Liver (tissue), 9 donors: ENCODE data around the gene PGM1. TPM values are rescaled to one million over a fixed set of nuclear protein-coding genes. Genes with fewer than 3 reads are reported as not detected.

Experiments
- DNase-seq: peaks from one replicate; pipeline ENCODE4 v3.0.0-alpha.2; 2017; ENCODE audit warnings: low spot score
- H3K27ac ChIP-seq, 2 donors: one replicate each; pipeline ENCODE4 v1.7.0; 2013; ENCODE audit warnings: inconsistent platforms in 2 of 2, low read length in 2 of 2, control low read depth in 1 of 2, low read depth in 1 of 2, mild to moderate bottlenecking in 1 of 2
- H3K27me3 ChIP-seq, 4 donors: one replicate each; pipeline versions ENCODE4 v1.6.1 to v1.7.0; 2013; ENCODE audit warnings: low read length in 3 of 4, inconsistent platforms in 1 of 4, mild to moderate bottlenecking in 1 of 4, moderate library complexity in 1 of 4; ENCODE audit not compliant: control insufficient read depth in 4 of 4, insufficient read depth in 4 of 4
- H3K36me3 ChIP-seq, 4 donors: one replicate each; pipeline versions ENCODE4 v1.6.1 to v1.7.0; 2013; ENCODE audit warnings: low read length in 3 of 4, mild to moderate bottlenecking in 3 of 4, low read depth in 1 of 4, moderate library complexity in 1 of 4; ENCODE audit not compliant: control insufficient read depth in 4 of 4, insufficient read depth in 3 of 4
- H3K4me1 ChIP-seq, 4 donors: one replicate each; pipeline versions ENCODE4 v1.6.1 to v1.7.0; 2013; ENCODE audit warnings: low read length in 3 of 4, mild to moderate bottlenecking in 3 of 4, moderate library complexity in 1 of 4; ENCODE audit not compliant: control insufficient read depth in 4 of 4, insufficient read depth in 4 of 4
- H3K4me3 ChIP-seq, 3 donors: one replicate each; pipeline versions ENCODE4 v1.6.1 to v1.7.0; 2013; ENCODE audit warnings: low read length in 3 of 3, control low read depth in 1 of 3, low read depth in 1 of 3, mild to moderate bottlenecking in 1 of 3
- H3K9ac ChIP-seq, 2 donors: one replicate each; pipeline ENCODE4 v1.7.0; 2013; ENCODE audit warnings: low read length in 2 of 2, mild to moderate bottlenecking in 2 of 2, moderate library complexity in 2 of 2, control low read depth in 1 of 2, low read depth in 1 of 2
- H3K9me3 ChIP-seq, 4 donors: one replicate each; pipeline versions ENCODE4 v1.6.1 to v1.7.0; 2013; ENCODE audit warnings: low read length in 3 of 4; ENCODE audit not compliant: control insufficient read depth in 4 of 4
- EGR1 ChIP-seq, 2 donors: IDR thresholded peaks; 2 replicates each; pipeline ENCODE4 v1.6.1; 2016 to 2018; ENCODE audit warnings: antibody characterized with exemption in 2 of 2, low read depth in 2 of 2
- FOXA1 ChIP-seq: IDR thresholded peaks from 2 replicates; pipeline ENCODE4 v1.6.1; 2016; ENCODE audit warnings: antibody characterized with exemption
- FOXA2 ChIP-seq: IDR thresholded peaks from 2 replicates; pipeline ENCODE4 v1.6.1; 2016; ENCODE audit warnings: antibody characterized with exemption
- GABPA ChIP-seq, 2 donors: IDR thresholded peaks in 1 of 2; conservative IDR thresholded peaks in 1 of 2; 2 replicates each; pipeline ENCODE4 v1.6.1; 2016; ENCODE audit warnings: antibody characterized with exemption in 2 of 2, mild to moderate bottlenecking in 1 of 2, moderate library complexity in 1 of 2
- HNF4A ChIP-seq, 2 donors: conservative IDR thresholded peaks; 2 replicates each; pipeline ENCODE4 v1.6.1; 2016; ENCODE audit warnings: antibody characterized with exemption in 2 of 2, mild to moderate bottlenecking in 2 of 2
- HNF4G ChIP-seq: IDR thresholded peaks from 2 replicates; pipeline ENCODE4 v1.6.1; 2016; ENCODE audit warnings: antibody characterized with exemption
- JUND ChIP-seq, 2 donors: IDR thresholded peaks; 2 replicates each; pipeline ENCODE4 v1.6.1; 2016; ENCODE audit warnings: antibody characterized with exemption in 2 of 2
- NR2F2 ChIP-seq: IDR thresholded peaks from 2 replicates; pipeline ENCODE4 v1.6.1; 2016; ENCODE audit warnings: antibody characterized with exemption
- RAD21 ChIP-seq, 2 donors: IDR thresholded peaks; 2 replicates each; pipeline ENCODE4 v1.6.1; 2016; ENCODE audit warnings: antibody characterized with exemption in 2 of 2, mild to moderate bottlenecking in 2 of 2
- RXRA ChIP-seq, 2 donors: IDR thresholded peaks; 2 replicates each; pipeline ENCODE4 v1.6.1; 2017 to 2018; ENCODE audit warnings: antibody characterized with exemption in 2 of 2, mild to moderate bottlenecking in 1 of 2
- SP1 ChIP-seq: IDR thresholded peaks from 2 replicates; pipeline ENCODE4 v1.6.1; 2018; ENCODE audit warnings: antibody characterized with exemption, mild to moderate bottlenecking
- TAF1 ChIP-seq: conservative IDR thresholded peaks from 2 replicates; pipeline ENCODE4 v1.6.1; 2016; ENCODE audit warnings: antibody characterized with exemption, mild to moderate bottlenecking
- YY1 ChIP-seq: IDR thresholded peaks from 2 replicates; pipeline ENCODE4 v1.6.1; 2016; ENCODE audit warnings: antibody characterized with exemption, mild to moderate bottlenecking
- WGBS: extraction: QIAGEN DNeasy Blood & Tissue Kit; methylation state at CpG from one replicate; pipeline ENCODE4 v1.1.7; 2013; 5-methylcytosine and 5-hydroxymethylcytosine counted together
- polyA plus RNA-seq, 2 donors: library from polyadenylated mRNA; stranded (reverse) in 1 of 2; unstranded in 1 of 2; fragments of 200-250 nt in 1 of 2; fragments of >200 nt in 1 of 2; fragmentation: Nextera tagmentation in 1 of 2; extraction: Ambion mirVana in 1 of 2; gene quantifications; one replicate each; pipeline versions ENCODE4 v1.2.1 to v1.2.3, GENCODE V29; 2013 to 2015
- total RNA-seq, 2 donors: library from RNA; depleted of rRNA; stranded (reverse); fragments of >200 nt; gene quantifications; one replicate each; pipeline ENCODE4 v1.2.3, GENCODE V29; 2014
- TF ChIP-seq, protein P1 (sequence below): IDR thresholded peaks from 2 replicates; pipeline ENCODE4 v1.6.1; 2016; ENCODE audit warnings: antibody characterized with exemption
- TF ChIP-seq, protein P2 (sequence below): fragments of 150-350 bp; IDR thresholded peaks from 2 replicates; pipeline ENCODE4 v1.5.1; 2017; ENCODE audit warnings: improper control_type of control experiment, low read depth, low read length; ENCODE audit not compliant: missing input control
- TF ChIP-seq, protein P3 (sequence below): IDR thresholded peaks from 2 replicates; pipeline ENCODE4 v1.6.1; 2016; ENCODE audit warnings: antibody characterized with exemption
- TF ChIP-seq, protein P4 (sequence below): IDR thresholded peaks from 2 replicates; pipeline ENCODE4 v1.6.1; 2016; ENCODE audit warnings: antibody characterized with exemption
- TF ChIP-seq, protein P5 (sequence below): IDR thresholded peaks from 2 replicates; pipeline ENCODE4 v1.6.1; 2016; ENCODE audit warnings: antibody characterized with exemption, mild to moderate bottlenecking
- donor health status: healthy.
- donor health status: healthy.
- donor health status: healthy.
- donor health status: healthy.
- donor health status: healthy.

PGM1 gene
- total and polyA plus RNA-seq, 4 donors = 57.3 to 224 (median 120) TPM

DNA sequence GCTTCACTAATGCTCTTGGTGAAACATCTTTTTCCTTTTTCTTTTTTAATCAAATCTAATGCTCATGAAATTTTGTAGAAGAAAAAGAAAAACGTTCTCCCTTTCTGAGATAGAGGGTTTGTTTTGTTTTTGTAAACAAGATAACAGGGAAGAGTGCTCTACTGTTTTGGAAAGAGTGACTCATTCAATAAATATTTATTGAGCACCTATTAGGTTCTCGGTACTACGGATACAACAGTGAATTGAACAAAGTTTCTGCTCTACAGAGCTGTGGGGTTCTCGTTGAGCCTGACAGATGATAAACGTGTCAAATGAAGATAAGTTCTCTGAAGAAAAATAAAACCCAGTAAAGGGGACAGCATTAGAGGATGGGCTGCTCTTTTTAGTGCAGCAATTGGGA, 7.0 kb downstream of the PGM1 start:
- H3K27ac ChIP-seq = peak overlapping the region; percentile 69 to 78
- peak; percentile 18 for TF ChIP-seq TAF1
- TF ChIP-seq, protein P1, sequence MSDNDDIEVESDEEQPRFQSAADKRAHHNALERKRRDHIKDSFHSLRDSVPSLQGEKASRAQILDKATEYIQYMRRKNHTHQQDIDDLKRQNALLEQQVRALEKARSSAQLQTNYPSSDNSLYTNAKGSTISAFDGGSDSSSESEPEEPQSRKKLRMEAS = peak; percentile 29
- TF ChIP-seq RXRA (IDR thresholded peaks at IDR 0.05) = peak in 1 of 2 donors; percentile 60
- TF ChIP-seq GABPA (IDR thresholded peaks at IDR 0.05 in 1 of 2, conservative IDR thresholded peaks at IDR 0.05 in 1 of 2) = no peak
- TF ChIP-seq HNF4G = no peak
- TF ChIP-seq FOXA2 = peak; percentile 85
- peak in 1 of 2 donors; percentile 6 for TF ChIP-seq RAD21 (IDR thresholded peaks at IDR 0.05)
- TF ChIP-seq, protein P2, sequence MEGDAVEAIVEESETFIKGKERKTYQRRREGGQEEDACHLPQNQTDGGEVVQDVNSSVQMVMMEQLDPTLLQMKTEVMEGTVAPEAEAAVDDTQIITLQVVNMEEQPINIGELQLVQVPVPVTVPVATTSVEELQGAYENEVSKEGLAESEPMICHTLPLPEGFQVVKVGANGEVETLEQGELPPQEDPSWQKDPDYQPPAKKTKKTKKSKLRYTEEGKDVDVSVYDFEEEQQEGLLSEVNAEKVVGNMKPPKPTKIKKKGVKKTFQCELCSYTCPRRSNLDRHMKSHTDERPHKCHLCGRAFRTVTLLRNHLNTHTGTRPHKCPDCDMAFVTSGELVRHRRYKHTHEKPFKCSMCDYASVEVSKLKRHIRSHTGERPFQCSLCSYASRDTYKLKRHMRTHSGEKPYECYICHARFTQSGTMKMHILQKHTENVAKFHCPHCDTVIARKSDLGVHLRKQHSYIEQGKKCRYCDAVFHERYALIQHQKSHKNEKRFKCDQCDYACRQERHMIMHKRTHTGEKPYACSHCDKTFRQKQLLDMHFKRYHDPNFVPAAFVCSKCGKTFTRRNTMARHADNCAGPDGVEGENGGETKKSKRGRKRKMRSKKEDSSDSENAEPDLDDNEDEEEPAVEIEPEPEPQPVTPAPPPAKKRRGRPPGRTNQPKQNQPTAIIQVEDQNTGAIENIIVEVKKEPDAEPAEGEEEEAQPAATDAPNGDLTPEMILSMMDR = no peak
- peak; percentile 16 to 57 for TF ChIP-seq HNF4A (conservative IDR thresholded peaks at IDR 0.05)
- peak; percentile 99 to 100 for TF ChIP-seq JUND (IDR thresholded peaks at IDR 0.05)
- TF ChIP-seq YY1 = no peak
- TF ChIP-seq, protein P3, sequence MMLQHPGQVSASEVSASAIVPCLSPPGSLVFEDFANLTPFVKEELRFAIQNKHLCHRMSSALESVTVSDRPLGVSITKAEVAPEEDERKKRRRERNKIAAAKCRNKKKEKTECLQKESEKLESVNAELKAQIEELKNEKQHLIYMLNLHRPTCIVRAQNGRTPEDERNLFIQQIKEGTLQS = peak; percentile 91
- TF ChIP-seq, protein P4, sequence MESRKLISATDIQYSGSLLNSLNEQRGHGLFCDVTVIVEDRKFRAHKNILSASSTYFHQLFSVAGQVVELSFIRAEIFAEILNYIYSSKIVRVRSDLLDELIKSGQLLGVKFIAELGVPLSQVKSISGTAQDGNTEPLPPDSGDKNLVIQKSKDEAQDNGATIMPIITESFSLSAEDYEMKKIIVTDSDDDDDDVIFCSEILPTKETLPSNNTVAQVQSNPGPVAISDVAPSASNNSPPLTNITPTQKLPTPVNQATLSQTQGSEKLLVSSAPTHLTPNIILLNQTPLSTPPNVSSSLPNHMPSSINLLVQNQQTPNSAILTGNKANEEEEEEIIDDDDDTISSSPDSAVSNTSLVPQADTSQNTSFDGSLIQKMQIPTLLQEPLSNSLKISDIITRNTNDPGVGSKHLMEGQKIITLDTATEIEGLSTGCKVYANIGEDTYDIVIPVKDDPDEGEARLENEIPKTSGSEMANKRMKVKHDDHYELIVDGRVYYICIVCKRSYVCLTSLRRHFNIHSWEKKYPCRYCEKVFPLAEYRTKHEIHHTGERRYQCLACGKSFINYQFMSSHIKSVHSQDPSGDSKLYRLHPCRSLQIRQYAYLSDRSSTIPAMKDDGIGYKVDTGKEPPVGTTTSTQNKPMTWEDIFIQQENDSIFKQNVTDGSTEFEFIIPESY = peak; percentile 38
- TF ChIP-seq, protein P5, sequence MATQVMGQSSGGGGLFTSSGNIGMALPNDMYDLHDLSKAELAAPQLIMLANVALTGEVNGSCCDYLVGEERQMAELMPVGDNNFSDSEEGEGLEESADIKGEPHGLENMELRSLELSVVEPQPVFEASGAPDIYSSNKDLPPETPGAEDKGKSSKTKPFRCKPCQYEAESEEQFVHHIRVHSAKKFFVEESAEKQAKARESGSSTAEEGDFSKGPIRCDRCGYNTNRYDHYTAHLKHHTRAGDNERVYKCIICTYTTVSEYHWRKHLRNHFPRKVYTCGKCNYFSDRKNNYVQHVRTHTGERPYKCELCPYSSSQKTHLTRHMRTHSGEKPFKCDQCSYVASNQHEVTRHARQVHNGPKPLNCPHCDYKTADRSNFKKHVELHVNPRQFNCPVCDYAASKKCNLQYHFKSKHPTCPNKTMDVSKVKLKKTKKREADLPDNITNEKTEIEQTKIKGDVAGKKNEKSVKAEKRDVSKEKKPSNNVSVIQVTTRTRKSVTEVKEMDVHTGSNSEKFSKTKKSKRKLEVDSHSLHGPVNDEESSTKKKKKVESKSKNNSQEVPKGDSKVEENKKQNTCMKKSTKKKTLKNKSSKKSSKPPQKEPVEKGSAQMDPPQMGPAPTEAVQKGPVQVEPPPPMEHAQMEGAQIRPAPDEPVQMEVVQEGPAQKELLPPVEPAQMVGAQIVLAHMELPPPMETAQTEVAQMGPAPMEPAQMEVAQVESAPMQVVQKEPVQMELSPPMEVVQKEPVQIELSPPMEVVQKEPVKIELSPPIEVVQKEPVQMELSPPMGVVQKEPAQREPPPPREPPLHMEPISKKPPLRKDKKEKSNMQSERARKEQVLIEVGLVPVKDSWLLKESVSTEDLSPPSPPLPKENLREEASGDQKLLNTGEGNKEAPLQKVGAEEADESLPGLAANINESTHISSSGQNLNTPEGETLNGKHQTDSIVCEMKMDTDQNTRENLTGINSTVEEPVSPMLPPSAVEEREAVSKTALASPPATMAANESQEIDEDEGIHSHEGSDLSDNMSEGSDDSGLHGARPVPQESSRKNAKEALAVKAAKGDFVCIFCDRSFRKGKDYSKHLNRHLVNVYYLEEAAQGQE = peak; percentile 49
- peak; percentile 77 for TF ChIP-seq FOXA1
- no peak for TF ChIP-seq SP1
- TF ChIP-seq EGR1 (IDR thresholded peaks at IDR 0.05; ENCODE audit: low read depth in 2 of 2) = peak in 1 of 2 donors; percentile 69
- no peak for TF ChIP-seq NR2F2
- DNase-seq = no peak
- peaks cover 18 to 70% (median 49%) of the 10 kb centered on the region in 4 donors for H3K4me1 ChIP-seq
- no peaks in the 10 kb centered on the region for H3K27me3 ChIP-seq
- no peaks in the 10 kb centered on the region for H3K36me3 ChIP-seq
- H3K9ac ChIP-seq = peak overlapping the region; percentile 5 to 56
- 31% methylated on average over 5 of the region's 5 CpGs for WGBS
- no peaks in the 10 kb centered on the region for H3K9me3 ChIP-seq
- peak overlapping the region in 1 of 3 donors; percentile 10 for H3K4me3 ChIP-seq
